ENCODE measurements around the gene ALDH1A3.

ALDH1A3 gene

GRCh38 chr15:100853676-100854440 is 25.8 kb upstream of the ALDH1A3 start:
- Histone ChIP-seq H3K27ac (no peak overlapping the region), H3K4me3 (ENCODE audit: low read depth in 1 of 2, low read length in 1 of 2) (no peak overlapping the region), H3K4me1 (ENCODE audit: control insufficient read depth in 1 of 2, insufficient read depth in 1 of 2, low read depth in 1 of 2, low read length in 1 of 2) (peaks cover 10 to 11% of the 10 kb centered on the region in 2 experiments), H3K36me3 (no peaks in the 10 kb centered on the region), H3K9me3 (no peaks in the 10 kb centered on the region), H3K27me3 (peaks cover 43% of the 10 kb centered on the region)
- TF ChIP-seq, protein P1, sequence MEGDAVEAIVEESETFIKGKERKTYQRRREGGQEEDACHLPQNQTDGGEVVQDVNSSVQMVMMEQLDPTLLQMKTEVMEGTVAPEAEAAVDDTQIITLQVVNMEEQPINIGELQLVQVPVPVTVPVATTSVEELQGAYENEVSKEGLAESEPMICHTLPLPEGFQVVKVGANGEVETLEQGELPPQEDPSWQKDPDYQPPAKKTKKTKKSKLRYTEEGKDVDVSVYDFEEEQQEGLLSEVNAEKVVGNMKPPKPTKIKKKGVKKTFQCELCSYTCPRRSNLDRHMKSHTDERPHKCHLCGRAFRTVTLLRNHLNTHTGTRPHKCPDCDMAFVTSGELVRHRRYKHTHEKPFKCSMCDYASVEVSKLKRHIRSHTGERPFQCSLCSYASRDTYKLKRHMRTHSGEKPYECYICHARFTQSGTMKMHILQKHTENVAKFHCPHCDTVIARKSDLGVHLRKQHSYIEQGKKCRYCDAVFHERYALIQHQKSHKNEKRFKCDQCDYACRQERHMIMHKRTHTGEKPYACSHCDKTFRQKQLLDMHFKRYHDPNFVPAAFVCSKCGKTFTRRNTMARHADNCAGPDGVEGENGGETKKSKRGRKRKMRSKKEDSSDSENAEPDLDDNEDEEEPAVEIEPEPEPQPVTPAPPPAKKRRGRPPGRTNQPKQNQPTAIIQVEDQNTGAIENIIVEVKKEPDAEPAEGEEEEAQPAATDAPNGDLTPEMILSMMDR (IDR thresholded peaks at IDR 0.05), result no peak

DNA sequence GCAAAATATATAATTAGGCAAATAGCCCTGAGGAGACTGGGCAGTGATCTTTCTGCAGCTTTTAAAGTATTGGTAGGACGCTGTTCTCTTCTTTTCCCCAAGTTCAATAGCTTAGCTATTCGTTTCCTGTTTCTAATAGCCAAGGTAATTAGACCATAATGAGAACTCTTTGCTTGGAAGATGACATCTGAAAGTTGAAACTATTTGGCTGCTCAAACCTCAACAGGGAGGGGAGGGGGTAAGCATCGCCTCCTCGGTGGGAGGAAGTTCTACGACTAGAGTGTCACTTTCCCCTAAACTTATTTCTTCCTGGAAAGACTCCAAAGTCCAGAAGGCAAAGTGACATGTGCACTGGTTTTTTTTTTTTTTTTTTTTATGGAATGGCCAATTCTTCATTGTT is 22.8 kb upstream of the ALDH1A3 start:
- TF ChIP-seq, protein P1 (IDR thresholded peaks at IDR 0.05), result no peak
- no peaks in the 10 kb centered on the region for H3K36me3 ChIP-seq
- no peaks in the 10 kb centered on the region for H3K4me1 ChIP-seq (ENCODE audit: control insufficient read depth in 1 of 2, insufficient read depth in 1 of 2, low read depth in 1 of 2, low read length in 1 of 2)
- H3K4me3 ChIP-seq (ENCODE audit: low read depth in 1 of 2, low read length in 1 of 2), result no peak overlapping the region
- H3K9me3 ChIP-seq, result no peaks in the 10 kb centered on the region
- peaks cover 13% of the 10 kb centered on the region for H3K27me3 ChIP-seq
- H3K27ac ChIP-seq, result no peak overlapping the region

DNA sequence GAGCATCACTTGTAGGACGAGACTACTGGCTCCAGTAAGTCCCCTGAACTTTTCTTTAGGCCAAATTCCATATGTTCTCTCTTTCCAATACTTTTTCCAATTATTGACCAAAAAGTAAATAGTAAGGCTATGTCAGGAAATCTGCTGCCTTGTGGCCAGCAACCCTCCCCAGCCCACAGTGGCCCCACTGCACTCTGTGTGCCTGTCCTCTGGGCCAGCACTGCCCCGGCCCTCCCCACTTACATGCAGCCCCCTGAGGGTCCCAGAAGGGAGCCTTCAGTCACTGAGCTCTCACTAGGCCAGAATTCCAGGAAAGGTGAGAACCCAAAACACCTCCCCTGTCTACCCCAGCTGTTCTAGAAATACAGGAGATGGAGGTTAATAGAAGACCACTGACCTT is 21.3 kb upstream of the ALDH1A3 start:
- no peak overlapping the region for H3K4me3 ChIP-seq (ENCODE audit: low read depth in 1 of 2, low read length in 1 of 2)
- peaks cover 25% of the 10 kb centered on the region for H3K27me3 ChIP-seq
- H3K36me3 ChIP-seq, result no peaks in the 10 kb centered on the region
- TF ChIP-seq, protein P1 (IDR thresholded peaks at IDR 0.05), result no peak
- H3K9me3 ChIP-seq, result no peaks in the 10 kb centered on the region
- no peak overlapping the region for H3K27ac ChIP-seq
- no peaks in the 10 kb centered on the region for H3K4me1 ChIP-seq (ENCODE audit: control insufficient read depth in 1 of 2, insufficient read depth in 1 of 2, low read depth in 1 of 2, low read length in 1 of 2)

DNA sequence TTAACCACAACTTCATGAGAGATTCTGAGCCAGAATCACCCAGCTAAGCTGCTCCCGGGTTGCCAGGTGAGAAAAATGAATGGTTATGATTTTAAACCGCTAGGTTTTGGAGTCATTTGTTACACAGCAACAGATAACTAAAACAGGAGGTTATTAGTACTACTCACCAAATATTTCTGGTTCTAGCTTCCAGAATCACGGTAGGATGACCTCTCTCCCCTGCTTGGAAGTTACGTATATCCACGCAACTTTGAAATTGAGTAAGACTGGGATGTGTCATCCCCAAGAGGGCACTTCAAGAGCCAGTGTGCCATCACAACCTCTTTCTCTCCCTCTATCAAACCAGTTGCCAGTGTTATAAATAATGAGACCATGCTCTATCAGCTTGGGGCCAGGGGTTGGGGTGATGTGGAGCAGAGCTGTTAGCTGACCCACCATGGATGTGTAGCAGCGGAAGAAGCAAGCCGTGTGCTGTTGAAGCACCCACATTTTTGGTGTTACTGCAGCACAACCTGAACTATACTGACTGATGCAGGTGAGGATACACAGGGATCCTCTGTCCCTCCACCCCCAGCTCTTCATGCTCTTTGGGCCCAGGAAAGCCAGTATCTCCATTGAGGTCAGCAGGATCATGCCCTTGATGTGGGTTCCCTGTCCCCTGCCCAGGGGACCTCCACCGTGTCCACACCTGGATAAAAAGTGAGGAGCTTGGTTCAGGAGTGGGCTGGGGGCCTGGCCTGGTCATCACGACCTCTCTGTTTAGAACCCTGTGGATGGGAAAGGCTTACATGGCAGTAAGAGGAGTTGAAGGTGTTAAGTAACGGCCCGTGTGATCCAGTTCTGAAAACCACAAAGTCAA is 19.4 kb upstream of the ALDH1A3 start:
- Histone ChIP-seq H3K4me3 (ENCODE audit: low read depth in 1 of 2, low read length in 1 of 2) (no peak overlapping the region), H3K4me1 (ENCODE audit: control insufficient read depth in 1 of 2, insufficient read depth in 1 of 2, low read depth in 1 of 2, low read length in 1 of 2) (no peaks in the 10 kb centered on the region), H3K9me3 (no peaks in the 10 kb centered on the region), H3K36me3 (no peaks in the 10 kb centered on the region), H3K27me3 (peaks cover 44% of the 10 kb centered on the region), H3K27ac (no peak overlapping the region)
- TF ChIP-seq, protein P1 (IDR thresholded peaks at IDR 0.05), result no peak

GRCh38 chr15:100860829-100861510 is 18.7 kb upstream of the ALDH1A3 start:
- peaks cover 50% of the 10 kb centered on the region for H3K27me3 ChIP-seq
- H3K36me3 ChIP-seq, result no peaks in the 10 kb centered on the region
- TF ChIP-seq, protein P1 (IDR thresholded peaks at IDR 0.05), result no peak
- no peak overlapping the region for H3K27ac ChIP-seq
- no peaks in the 10 kb centered on the region for H3K9me3 ChIP-seq
- no peaks in the 10 kb centered on the region for H3K4me1 ChIP-seq (ENCODE audit: control insufficient read depth in 1 of 2, insufficient read depth in 1 of 2, low read depth in 1 of 2, low read length in 1 of 2)
- no peak overlapping the region for H3K4me3 ChIP-seq (ENCODE audit: low read depth in 1 of 2, low read length in 1 of 2)
